GM12865 (cell line): ENCODE results near the gene CD300LD.
"Not testable (repeated sequence)": the region's sequence is repeated elsewhere in the genome, so short reads cannot be mapped to it uniquely, and the experiment has no call there.

ENCODE experiments used
- DNase-seq: peaks from one replicate; pipeline ENCODE4 v3.0.0; 2010; ENCODE audit warnings: low read depth
- H3K4me3 ChIP-seq: 2 replicates; pipeline ENCODE4 v1.5.1; 2011; ENCODE audit warnings: mild to moderate bottlenecking, low read depth, low read length, control low read depth
- TF ChIP-seq, protein P1 (sequence below): IDR thresholded peaks from 2 replicates; pipeline ENCODE4 v1.5.1; 2011; ENCODE audit warnings: low read length, control low read depth, low read depth, inconsistent platforms; ENCODE audit not compliant: insufficient read depth; ENCODE audit errors: missing control alignments

Gene CD300LD

DNA sequence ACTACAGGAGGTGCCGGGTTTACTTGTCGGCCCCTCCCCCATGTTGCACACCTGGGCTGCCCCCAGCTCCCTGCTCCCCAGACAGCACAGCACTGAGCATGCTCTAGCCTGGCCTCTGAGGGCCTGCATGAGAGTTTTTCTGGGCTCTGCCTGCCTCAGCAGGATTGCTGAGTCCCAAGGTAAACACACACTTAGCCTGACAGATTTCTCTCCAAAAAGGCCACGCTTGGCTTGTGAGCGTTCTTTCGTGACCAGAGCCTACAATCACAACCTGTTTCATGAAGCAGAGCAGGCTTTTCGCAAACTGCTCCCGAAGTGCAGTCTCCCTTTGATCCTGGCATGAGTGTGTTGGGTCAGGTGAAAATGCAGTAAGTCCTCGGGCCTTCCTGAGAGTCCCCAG, 41.2 kb upstream of the CD300LD start:
- H3K4me3 ChIP-seq, result no peak overlapping the region
- TF ChIP-seq, protein P1, sequence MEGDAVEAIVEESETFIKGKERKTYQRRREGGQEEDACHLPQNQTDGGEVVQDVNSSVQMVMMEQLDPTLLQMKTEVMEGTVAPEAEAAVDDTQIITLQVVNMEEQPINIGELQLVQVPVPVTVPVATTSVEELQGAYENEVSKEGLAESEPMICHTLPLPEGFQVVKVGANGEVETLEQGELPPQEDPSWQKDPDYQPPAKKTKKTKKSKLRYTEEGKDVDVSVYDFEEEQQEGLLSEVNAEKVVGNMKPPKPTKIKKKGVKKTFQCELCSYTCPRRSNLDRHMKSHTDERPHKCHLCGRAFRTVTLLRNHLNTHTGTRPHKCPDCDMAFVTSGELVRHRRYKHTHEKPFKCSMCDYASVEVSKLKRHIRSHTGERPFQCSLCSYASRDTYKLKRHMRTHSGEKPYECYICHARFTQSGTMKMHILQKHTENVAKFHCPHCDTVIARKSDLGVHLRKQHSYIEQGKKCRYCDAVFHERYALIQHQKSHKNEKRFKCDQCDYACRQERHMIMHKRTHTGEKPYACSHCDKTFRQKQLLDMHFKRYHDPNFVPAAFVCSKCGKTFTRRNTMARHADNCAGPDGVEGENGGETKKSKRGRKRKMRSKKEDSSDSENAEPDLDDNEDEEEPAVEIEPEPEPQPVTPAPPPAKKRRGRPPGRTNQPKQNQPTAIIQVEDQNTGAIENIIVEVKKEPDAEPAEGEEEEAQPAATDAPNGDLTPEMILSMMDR, result no peak
- DNase-seq, result no peak

DNA sequence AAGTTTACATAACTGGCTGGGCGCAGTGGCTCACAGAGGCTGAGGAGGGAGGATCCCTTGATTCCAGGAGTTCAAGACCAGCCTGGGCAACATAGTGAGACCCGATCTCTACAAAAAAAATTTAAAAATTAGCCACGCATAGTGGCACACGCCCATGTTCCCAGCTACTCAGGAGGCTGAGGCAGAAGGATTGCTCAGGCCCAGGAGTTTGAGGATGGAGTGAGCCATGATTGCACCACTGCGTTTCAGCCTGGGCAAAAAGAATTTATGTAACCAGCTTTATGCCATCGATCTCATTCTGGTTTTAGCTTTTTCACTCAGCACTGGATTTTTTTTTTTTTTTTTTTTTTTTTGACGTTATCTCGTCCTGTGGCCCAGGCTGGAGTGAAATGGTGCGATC, 40.5 kb upstream of the CD300LD start:
- no peak for DNase-seq
- TF ChIP-seq, protein P1, result no peak

DNA sequence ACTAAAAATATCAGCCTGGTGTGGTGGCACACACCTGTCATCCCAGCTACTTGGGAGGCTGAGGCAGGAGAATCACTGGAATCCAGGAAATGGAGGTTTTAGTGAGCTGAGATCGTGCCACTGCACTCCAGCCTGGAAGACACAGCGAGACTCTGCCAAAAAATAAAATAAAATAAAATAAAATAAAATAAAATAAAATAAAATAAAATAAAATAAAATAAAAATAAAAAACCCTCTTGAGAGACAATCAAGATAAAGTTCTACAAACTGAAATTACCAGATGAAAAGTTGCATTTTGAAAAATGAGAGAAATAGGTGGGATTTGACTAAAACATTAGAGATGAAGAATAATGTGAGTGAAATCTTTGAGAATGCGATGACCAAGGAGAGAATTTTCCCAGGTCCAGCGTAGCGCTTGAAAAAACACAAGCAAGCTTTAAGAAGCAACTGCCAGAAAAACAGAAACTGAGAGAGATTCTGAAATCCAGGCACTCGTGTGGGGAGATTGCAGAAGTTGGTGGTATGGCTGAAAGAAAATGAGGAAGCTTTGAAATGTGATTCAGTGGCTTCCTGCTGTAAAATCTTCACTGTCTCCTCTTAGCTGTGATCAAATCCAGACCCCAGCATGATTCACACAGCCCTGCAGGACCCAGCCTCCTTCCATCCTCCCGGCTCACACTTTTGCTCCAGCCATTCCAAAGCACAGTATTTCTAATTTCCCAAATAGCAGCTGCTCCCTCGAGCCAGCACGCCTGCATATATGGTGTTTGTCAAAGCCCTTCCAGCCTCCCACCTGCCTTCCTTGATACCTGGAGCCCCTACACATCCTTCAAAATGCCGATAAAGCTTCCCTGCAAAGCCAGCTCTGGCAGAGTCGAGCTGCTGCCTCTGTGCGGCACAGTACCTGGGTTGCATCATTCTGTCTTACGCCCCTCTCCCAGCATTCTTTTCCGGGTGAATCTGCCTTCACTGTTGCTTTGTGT, 39.7 kb upstream of the CD300LD start:
- peak; percentile 18 for DNase-seq
- no peak overlapping the region for H3K4me3 ChIP-seq
- TF ChIP-seq, protein P1, result no peak

More for the DNA sequence above, 40.5 kb upstream of the CD300LD start:
- H3K4me3 ChIP-seq, result no peak overlapping the region

DNA sequence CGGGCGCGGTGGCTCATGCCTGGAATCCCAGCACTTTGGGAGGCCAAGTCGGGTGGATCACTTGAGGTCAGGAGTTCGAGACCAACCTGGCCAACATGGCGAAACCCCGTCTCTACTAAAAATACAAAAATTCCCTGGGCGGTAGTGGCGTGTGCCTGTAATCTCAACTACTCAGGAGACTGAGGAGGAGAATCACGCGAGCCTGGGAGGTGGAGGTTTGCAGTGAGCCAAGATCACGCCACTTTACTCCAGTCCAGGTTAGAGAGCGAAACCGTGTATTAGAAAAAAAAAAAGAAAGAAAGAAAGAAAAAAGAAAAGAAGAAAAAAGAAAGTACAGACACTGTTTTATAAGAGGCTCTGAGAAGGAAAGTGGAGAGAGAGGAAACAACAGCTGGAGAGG, 38.2 kb upstream of the CD300LD start:
- H3K4me3 ChIP-seq, DNase-seq: not testable (repeated sequence)

GRCh38 chr17:74625661-74626060, 33.6 kb upstream of the CD300LD start:
- no peak for DNase-seq
- H3K4me3 ChIP-seq, result no peak overlapping the region
- TF ChIP-seq, protein P1, result no peak

- H3K4me3 ChIP-seq, result no peak overlapping the region
- no peak for DNase-seq
- TF ChIP-seq, protein P1, result no peak
Measured at GRCh38 chr17:74624131-74624530, 32.0 kb upstream of the CD300LD start.

DNA sequence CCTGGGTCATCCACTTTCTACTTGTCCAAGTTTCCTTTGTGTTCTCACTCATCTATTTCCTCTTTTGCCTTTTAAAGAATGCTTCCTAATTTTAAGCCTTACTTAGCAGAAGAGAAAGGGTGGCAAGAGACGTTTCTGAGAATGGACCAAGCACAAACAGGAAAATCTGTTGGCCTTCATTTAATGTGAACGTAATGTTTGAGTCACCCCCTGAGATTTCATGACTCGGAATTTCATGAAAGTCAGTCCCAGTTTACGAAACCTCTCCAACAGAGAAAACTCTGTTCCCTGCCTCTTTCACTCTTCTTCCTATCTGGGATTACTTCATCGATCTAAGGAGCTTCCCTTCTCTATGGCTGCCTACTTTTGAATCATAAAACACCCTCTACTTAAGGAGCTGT, 31.6 kb upstream of the CD300LD start, which contains the start of gene CD300E:
TSS of gene CD300E (minus strand) at position 46 of the 401 bp plus-strand sequence. CDS start 117 bp downstream, outside the sequence.
- TF ChIP-seq, protein P1, result no peak
- no peak for DNase-seq
- H3K4me3 ChIP-seq, result no peak within 1 kb of the TSS
